ENCODE measurements around the gene EMILIN1. TPM values are rescaled to one million over a fixed set of nuclear protein-coding genes. Genes with fewer than 3 reads are reported as not detected.
"Not testable (repeated sequence)": the region's sequence is repeated elsewhere in the genome, so short reads cannot be mapped to it uniquely, and the experiment has no call there.

The EMILIN1 gene
- total RNA-seq, 1 donor from 2014 or later = 21.0 TPM

GRCh38 chr2:27109083-27109482, 30.7 kb downstream of the EMILIN1 start:
- DNase-seq (ENCODE audit: low spot score) = no peak
- intact Hi-C loops (cut with DNase I) = no loop called here

DNA sequence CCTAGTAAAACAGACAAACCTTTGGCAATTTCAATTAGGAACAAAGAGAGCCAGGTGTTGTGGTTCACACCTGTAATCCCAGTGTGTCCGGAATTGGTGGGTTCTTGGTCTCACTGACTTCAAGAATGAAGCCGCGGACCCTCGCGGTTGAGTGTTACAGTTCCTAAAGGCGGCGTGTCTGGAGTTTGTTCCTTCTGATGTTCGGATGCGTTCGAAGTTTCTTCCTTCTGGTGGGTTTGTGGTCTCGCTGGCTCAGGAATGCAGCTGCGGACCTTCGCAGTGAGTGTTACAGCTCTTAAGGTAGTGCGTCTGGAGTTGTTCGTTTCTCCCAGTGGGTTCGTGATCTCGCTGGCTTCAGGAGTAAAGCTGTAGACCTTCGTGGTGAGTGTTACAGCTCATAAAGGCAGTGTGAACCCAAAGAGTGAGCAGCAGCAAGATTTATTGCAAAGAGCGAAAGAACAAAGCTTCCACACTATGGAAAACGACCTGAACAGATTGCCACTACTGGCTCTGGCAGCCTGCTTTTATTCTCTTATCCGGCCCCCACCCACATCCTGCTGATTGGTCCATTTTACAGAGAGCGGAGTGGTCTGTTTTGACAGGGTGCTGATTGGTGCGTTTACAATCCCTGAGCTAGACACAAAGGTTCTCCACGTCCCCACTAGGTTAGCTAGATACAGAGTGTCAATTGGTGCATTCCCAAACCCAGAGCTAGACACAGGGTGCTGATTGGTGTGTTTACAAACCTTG, 32.4 kb downstream of the EMILIN1 start:
- DNase-seq (ENCODE audit: low spot score); intact Hi-C loops (cut with DNase I): not testable (repeated sequence)

DNA sequence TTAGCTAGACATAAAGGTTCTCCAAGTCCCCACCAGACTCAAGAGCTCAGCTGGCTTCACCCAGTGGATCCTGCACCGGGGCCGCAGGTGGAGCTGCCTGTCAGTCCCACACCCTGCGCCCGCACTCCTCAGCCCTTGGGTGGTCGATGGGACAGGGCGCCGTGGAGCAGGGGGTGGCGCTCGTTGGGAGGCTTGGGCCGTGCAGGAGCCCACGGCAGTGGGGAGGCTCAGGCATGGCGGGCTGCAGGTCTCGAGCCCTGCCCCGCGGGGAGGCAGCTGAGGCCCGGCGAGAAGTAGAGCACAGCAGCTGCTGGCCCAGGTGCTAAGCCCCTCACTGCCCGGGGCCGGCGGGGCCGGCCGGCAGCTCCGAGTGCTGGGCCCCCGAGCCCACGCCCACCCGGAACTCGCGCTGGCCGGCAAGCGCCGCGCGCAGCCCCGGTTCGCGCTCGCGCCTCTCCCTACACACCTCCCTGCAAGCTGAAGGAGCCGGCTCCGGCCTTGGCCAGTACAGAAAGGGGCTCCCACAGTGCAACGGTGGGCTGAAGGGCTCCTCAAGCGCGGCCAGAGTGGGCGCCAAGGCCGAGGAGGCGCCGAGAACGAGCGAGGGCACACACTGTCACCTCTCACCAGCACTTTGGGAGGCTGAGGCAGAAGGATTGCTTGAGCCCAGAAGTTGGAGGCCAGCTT, 33.1 kb downstream of the EMILIN1 start:
- intact Hi-C loops (cut with DNase I) = not testable (repeated sequence)

GRCh38 chr2:27115519-27115918, 37.1 kb downstream of the EMILIN1 start:
- DNase-seq (ENCODE audit: low spot score) = no peak
- intact Hi-C loops (cut with DNase I) = no loop called here

More for the DNA sequence above, 33.1 kb downstream of the EMILIN1 start:
- not testable (repeated sequence) for DNase-seq (ENCODE audit: low spot score)

GRCh38 chr2:27117995-27118524, 39.6 kb downstream of the EMILIN1 start:
- intact Hi-C loops (cut with DNase I) = no loop called here
- no peak for DNase-seq (ENCODE audit: low spot score)

- intact Hi-C loops (cut with DNase I) = no loop called here
- DNase-seq (ENCODE audit: low spot score) = no peak
Measured at GRCh38 chr2:27118525-27119329, 40.3 kb downstream of the EMILIN1 start, which contains the start of gene CGREF1. TSS of gene CGREF1 (minus strand) at chr2:27119128. CDS start at chr2:27104366, 14,762 bp downstream.

GRCh38 chr2:27119330-27119670, 40.9 kb downstream of the EMILIN1 start:
- DNase-seq (ENCODE audit: low spot score); intact Hi-C loops (cut with DNase I): not testable (repeated sequence)

DNA sequence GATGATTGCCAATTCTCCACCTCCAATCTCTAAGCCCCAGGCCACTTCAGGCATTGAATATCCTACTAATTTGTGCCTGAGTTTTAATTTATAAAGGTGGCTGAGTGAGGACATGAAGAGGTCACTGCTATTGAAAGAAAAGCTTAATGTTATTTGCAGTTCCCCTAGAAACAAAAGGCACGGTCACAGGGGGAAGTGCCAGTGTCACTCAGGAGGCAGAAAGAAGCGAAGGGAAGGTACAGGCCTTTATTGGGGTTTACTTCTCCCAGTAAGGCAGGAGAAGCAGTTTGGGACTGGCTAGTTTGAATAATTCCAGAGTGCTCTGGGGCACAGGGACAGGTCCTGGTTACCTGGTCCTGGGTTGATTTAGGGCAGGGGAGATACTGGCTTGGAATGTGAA, 43.5 kb downstream of the EMILIN1 start:
- DNase-seq (ENCODE audit: low spot score) = no peak
- intact Hi-C loops (cut with DNase I) = no loop called here

- intact Hi-C loops (cut with DNase I) = no loop called here
- no peak for DNase-seq (ENCODE audit: low spot score)
Measured at GRCh38 chr2:27122791-27123190, 44.4 kb downstream of the EMILIN1 start.

GRCh38 chr2:27123302-27124150, 45.1 kb downstream of the EMILIN1 start, which contains the start of gene ABHD1:
TSS of gene ABHD1 (plus strand) at chr2:27123815. CDS start at chr2:27123949, 134 bp downstream.
- DNase-seq (ENCODE audit: low spot score) = peak; percentile 90
- intact Hi-C loops (cut with DNase I) = no loop called here

DNA sequence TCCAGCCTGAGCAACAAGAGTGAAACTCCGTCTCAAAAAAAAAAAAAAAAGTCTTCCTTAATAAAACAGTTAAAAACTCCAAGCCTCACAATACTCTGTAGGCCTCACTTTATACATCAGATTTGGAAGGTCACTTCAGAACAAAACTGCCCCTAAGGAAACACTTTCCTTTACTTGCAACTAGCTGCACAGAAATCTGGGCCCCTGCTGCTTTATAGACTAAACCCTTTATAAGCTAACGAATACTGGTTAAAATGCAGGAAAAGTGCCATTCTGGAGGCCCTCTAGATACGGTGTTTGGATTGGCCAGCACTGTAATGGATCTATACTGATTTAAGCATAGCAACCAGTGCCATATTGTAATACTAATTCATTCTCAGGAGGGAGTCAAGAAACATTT, 46.7 kb downstream of the EMILIN1 start:
- intact Hi-C loops (cut with DNase I) = no loop called here
- DNase-seq (ENCODE audit: low spot score) = no peak

- no peak for DNase-seq (ENCODE audit: low spot score)
- intact Hi-C loops (cut with DNase I) = no loop called here
Measured at GRCh38 chr2:27126252-27126710, 47.9 kb downstream of the EMILIN1 start.

DNA sequence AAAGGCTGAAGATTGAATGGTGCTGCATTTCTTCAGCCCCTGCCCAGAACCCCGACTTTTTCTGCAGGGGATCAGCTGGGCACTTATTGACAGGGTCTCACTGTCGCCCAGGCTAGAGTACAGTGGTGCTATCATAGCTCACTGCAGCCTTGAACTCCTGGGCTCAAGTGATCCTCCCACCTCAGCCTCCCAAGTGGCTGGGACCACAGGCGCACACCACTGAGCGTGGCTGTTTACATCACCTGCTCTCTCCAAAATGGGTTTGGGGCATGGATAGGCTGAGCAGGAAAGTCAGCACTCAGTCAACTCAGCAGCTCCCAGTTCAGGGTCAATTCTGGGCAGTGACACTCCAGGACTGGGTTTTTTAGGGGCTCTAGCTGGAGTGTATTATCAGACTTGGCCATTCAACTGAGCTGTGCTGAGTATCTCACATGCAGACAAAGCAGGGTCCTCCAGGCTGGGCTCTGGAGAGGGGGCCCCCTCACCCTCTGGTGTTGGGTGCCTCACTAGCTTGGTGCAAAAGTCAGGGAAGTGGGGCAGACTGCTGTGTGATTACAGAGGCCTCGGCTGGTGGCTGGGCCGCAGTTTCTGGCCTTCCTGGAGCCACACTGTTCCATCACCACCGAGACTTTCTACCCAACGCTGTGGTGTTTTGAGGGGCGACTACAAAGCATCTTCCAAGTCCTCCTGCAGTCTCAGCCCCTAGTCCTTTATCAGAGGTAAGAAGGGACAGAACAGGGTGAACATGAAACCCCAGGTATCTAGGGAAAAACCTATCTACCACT, 49.7 kb downstream of the EMILIN1 start:
- intact Hi-C loops (cut with DNase I) = no loop called here
- no peak for DNase-seq (ENCODE audit: low spot score)

GRCh38 chr2:27128668-27129571, 50.5 kb downstream of the EMILIN1 start:
- intact Hi-C loops (cut with DNase I) = no loop called here
- no peak for DNase-seq (ENCODE audit: low spot score)

- DNase-seq (ENCODE audit: low spot score) = no peak
- intact Hi-C loops (cut with DNase I) = no loop called here
Measured at GRCh38 chr2:27130396-27130795, 52.0 kb downstream of the EMILIN1 start.

- intact Hi-C loops (cut with DNase I) = no loop called here
- DNase-seq (ENCODE audit: low spot score) = no peak
Measured at GRCh38 chr2:27131429-27131828, 53.0 kb downstream of the EMILIN1 start.

DNA sequence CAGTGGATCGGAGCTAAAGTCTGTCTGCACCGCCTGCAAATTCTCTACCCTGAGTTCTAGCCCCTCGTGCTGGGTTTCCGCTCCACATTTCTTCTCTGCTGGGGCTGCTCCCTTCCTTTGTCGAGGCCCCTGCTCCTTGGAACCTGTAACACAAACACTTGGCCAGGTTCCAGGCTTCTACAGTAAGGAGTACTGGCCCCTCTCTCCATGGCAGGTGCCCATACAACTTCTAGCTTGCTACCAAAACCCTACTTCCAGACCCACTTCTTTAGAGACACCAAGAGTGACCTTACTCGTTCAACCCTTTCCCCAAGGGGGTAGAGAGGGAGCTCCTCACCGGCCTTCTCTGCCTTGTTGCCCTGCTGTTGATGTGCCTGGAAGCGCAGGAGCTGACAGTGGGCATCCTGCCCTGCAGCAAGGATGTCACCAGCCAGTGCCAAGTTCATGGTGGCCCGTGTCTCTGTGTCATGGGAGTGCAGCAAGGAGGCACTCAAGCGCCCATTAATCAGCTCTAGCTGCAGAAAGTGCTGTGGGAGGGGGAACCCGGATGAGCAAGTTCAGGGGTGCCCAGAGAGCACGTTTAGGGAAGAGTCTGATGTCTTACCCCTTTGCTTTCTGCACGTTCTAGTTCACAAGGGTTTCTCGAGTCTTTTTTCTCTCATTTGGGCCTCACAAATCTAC, 54.9 kb downstream of the EMILIN1 start:
- intact Hi-C loops (cut with DNase I) = no loop called here
- DNase-seq (ENCODE audit: low spot score) = no peak

Measured in cardiac septum (tissue), 1 donor.